OCI-LY1 (cell line): ENCODE data around the gene ADGRV1.

Experiments
- EZH2 ChIP-seq: fragments of 200-600 bp; sonication (generic), shearing (Covaris generic); IDR thresholded peaks from 2 replicates; pipeline ENCODE4 v1.8.0; 2017; ENCODE audit warnings: borderline replicate concordance, mixed run types, mild to moderate bottlenecking, antibody characterized with exemption, low read length, moderate library complexity, mixed read lengths
- TF ChIP-seq, protein P1 (sequence below): fragments of 200-600 bp; sonication (generic), shearing (Covaris generic); IDR thresholded peaks from 2 replicates; pipeline ENCODE4 v1.5.1; 2017; ENCODE audit warnings: mild to moderate bottlenecking, antibody characterized with exemption, low read length, moderate library complexity, mixed read lengths

DNA sequence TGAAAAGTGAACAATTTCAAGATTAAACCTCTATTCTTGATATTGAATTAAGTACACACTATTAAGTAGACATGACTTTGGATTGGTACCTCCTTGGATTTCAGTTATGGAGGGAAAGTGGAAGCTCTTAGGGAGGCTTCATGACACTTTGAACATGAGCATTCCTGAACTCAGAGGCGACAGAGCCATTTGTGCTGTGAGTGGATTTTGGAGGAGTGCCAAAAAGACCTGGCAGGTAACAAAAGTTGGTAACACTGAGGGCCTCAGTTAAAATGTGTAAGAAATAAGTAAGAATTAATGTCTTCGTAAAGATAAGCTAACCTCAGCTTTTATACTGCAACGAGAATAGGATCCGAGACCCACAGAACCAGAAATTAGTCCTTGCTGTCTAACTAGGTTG lies 467.9 kb downstream of the ADGRV1 start:
- TF ChIP-seq, protein P1, sequence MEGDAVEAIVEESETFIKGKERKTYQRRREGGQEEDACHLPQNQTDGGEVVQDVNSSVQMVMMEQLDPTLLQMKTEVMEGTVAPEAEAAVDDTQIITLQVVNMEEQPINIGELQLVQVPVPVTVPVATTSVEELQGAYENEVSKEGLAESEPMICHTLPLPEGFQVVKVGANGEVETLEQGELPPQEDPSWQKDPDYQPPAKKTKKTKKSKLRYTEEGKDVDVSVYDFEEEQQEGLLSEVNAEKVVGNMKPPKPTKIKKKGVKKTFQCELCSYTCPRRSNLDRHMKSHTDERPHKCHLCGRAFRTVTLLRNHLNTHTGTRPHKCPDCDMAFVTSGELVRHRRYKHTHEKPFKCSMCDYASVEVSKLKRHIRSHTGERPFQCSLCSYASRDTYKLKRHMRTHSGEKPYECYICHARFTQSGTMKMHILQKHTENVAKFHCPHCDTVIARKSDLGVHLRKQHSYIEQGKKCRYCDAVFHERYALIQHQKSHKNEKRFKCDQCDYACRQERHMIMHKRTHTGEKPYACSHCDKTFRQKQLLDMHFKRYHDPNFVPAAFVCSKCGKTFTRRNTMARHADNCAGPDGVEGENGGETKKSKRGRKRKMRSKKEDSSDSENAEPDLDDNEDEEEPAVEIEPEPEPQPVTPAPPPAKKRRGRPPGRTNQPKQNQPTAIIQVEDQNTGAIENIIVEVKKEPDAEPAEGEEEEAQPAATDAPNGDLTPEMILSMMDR, result no peak
- no peak for TF ChIP-seq EZH2
